ENCODE measurements around the gene OARD1.

Gene OARD1

DNA sequence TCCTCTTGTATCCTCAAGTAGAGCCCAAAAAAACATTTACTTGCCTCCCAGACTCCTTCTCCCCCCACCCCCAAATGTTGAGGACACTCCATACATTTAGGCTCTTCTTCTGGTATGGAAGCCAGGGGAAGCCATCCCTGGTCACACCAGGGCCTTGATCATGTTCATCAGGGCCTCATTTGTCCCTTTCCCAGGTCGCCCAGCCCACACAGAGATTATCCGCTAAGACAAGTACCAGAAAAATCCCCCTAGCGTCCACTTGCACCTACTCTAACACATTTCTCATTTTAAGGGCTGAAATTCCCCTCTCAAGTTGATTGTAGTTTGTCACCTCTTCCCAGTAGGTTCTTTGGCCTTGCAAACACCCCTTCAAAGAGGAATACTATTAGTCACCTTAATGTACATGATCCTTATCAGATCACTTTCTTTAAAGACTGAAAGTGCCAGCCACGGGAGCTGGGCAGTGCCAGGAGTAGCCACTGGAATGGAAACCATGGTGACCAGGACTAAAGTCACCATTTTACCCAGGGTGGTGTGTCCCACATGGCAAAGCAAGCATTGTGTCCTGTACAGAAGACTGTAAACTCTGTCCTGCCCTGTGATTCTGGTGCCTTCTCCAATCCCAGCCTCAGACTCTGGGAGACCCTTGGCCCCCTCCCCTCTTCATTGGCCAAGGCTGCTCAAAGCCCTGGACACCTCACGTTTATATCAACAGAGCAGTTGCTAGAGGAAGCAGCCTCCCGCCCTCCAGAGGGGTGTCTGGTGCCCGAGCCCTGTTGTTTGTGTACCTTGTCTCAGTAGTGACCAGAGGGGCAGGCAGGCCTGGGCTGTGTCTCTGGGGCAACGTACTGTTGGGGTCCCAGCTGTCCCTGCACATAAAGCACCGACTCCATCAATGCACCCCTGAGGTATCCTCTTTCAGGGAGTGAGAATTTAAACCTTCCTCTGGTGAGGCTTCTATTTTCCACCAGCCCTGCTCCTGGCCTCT lies 24.1 kb downstream of the OARD1 start:
- H3K27ac ChIP-seq (ENCODE audit: low read depth, low read length): no peak overlapping the region
- TF ChIP-seq, protein P1, sequence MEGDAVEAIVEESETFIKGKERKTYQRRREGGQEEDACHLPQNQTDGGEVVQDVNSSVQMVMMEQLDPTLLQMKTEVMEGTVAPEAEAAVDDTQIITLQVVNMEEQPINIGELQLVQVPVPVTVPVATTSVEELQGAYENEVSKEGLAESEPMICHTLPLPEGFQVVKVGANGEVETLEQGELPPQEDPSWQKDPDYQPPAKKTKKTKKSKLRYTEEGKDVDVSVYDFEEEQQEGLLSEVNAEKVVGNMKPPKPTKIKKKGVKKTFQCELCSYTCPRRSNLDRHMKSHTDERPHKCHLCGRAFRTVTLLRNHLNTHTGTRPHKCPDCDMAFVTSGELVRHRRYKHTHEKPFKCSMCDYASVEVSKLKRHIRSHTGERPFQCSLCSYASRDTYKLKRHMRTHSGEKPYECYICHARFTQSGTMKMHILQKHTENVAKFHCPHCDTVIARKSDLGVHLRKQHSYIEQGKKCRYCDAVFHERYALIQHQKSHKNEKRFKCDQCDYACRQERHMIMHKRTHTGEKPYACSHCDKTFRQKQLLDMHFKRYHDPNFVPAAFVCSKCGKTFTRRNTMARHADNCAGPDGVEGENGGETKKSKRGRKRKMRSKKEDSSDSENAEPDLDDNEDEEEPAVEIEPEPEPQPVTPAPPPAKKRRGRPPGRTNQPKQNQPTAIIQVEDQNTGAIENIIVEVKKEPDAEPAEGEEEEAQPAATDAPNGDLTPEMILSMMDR (IDR thresholded peaks at IDR 0.05; ENCODE audit: insufficient read depth, low read length, poor library complexity, severe bottlenecking): no peak
- TF ChIP-seq EZH2phosphoT487 (conservative IDR thresholded peaks at IDR 0.05; ENCODE audit: low read length): no peak
- no peak overlapping the region for H3K4me3 ChIP-seq (ENCODE audit: insufficient read depth, low read length, poor library complexity, severe bottlenecking)
- H2AFZ ChIP-seq (ENCODE audit: low read depth, low read length, severe bottlenecking): no peak overlapping the region
- H3K9me2 ChIP-seq (replicated peaks; ENCODE audit: insufficient read depth, low read length): no peaks in the 10 kb centered on the region
- H4K20me1 ChIP-seq (ENCODE audit: low read depth, low read length): no peaks in the 10 kb centered on the region
- H3K9me3 ChIP-seq (ENCODE audit: insufficient read depth, low read length): no peaks in the 10 kb centered on the region
- no peaks in the 10 kb centered on the region for H3F3A ChIP-seq (ENCODE audit: insufficient read depth)
- H3K79me2 ChIP-seq (ENCODE audit: insufficient read depth, low read length): no peaks in the 10 kb centered on the region
- no peaks in the 10 kb centered on the region for H3K27me3 ChIP-seq (ENCODE audit: low read length)
- no peaks in the 10 kb centered on the region for H3K36me3 ChIP-seq (ENCODE audit: low read length)
- no peak overlapping the region for H3K9ac ChIP-seq (ENCODE audit: low read length)
- H3K4me2 ChIP-seq (ENCODE audit: low read depth, low read length, poor library complexity, severe bottlenecking): no peak overlapping the region

DNA sequence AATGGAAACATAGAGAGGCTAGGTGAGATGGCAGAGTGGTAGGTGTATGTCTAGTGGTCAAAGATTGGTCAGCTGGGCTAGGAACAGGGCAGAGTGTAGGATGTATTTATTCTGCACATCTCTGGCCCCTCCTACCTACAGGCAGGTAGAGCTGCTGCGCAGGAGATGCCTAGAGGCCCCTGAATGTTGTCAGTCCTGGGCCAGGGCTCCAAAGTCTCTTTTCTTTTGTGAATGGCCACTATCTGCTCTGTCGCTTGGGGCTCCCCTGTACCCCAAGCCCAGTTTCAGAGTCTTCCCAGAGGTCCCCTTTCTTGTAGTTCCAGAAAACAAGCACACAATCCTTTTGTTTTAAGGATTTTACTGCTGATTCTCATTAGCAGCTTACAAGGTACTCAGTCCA lies 24.9 kb downstream of the OARD1 start:
- Histone ChIP-seq H3K4me3 (ENCODE audit: insufficient read depth, low read length, poor library complexity, severe bottlenecking) (no peak overlapping the region), H3K9ac (ENCODE audit: low read length) (no peak overlapping the region), H3K9me2 (replicated peaks; ENCODE audit: insufficient read depth, low read length) (no peaks in the 10 kb centered on the region), H3K36me3 (ENCODE audit: low read length) (no peaks in the 10 kb centered on the region), H3F3A (ENCODE audit: insufficient read depth) (no peaks in the 10 kb centered on the region), H3K79me2 (ENCODE audit: insufficient read depth, low read length) (no peaks in the 10 kb centered on the region), H3K9me3 (ENCODE audit: insufficient read depth, low read length) (no peaks in the 10 kb centered on the region), H3K4me2 (ENCODE audit: low read depth, low read length, poor library complexity, severe bottlenecking) (no peak overlapping the region), H3K27me3 (ENCODE audit: low read length) (no peaks in the 10 kb centered on the region), H3K27ac (ENCODE audit: low read depth, low read length) (no peak overlapping the region), H4K20me1 (ENCODE audit: low read depth, low read length) (no peaks in the 10 kb centered on the region), H2AFZ (ENCODE audit: low read depth, low read length, severe bottlenecking) (no peak overlapping the region)
- TF ChIP-seq EZH2phosphoT487 (conservative IDR thresholded peaks at IDR 0.05; ENCODE audit: low read length): no peak
- TF ChIP-seq, protein P1 (IDR thresholded peaks at IDR 0.05; ENCODE audit: insufficient read depth, low read length, poor library complexity, severe bottlenecking): no peak

DNA sequence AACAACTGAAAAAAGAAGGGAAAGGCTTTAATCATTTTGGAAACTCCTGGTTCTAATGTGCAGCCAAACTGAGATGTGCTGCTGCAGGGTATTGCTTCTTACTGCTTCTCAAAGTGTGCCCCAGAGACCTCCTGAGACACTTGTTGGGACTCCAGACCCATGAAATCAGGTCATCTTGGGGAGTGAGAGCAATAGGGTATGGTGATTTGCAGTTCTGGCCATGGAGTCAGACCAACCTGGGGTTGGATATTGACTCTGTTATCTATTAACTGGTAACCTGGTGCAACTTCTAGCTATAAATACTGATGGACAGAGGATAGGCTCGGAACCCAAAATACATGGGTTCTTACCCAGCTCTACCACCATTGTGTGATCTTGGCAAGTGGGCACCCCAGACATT lies 26.1 kb downstream of the OARD1 start:
- Histone ChIP-seq H3K9me2 (replicated peaks; ENCODE audit: insufficient read depth, low read length) (no peaks in the 10 kb centered on the region), H3K27ac (ENCODE audit: low read depth, low read length) (no peak overlapping the region), H3K36me3 (ENCODE audit: low read length) (no peaks in the 10 kb centered on the region), H3K79me2 (ENCODE audit: insufficient read depth, low read length) (no peaks in the 10 kb centered on the region), H3K4me3 (ENCODE audit: insufficient read depth, low read length, poor library complexity, severe bottlenecking) (no peak overlapping the region), H3K9ac (ENCODE audit: low read length) (no peak overlapping the region), H2AFZ (ENCODE audit: low read depth, low read length, severe bottlenecking) (no peak overlapping the region), H3F3A (ENCODE audit: insufficient read depth) (no peaks in the 10 kb centered on the region), H3K27me3 (ENCODE audit: low read length) (no peaks in the 10 kb centered on the region), H3K4me2 (ENCODE audit: low read depth, low read length, poor library complexity, severe bottlenecking) (no peak overlapping the region), H3K9me3 (ENCODE audit: insufficient read depth, low read length) (no peaks in the 10 kb centered on the region), H4K20me1 (ENCODE audit: low read depth, low read length) (no peaks in the 10 kb centered on the region)
- TF ChIP-seq EZH2phosphoT487 (conservative IDR thresholded peaks at IDR 0.05; ENCODE audit: low read length): no peak
- TF ChIP-seq, protein P1 (IDR thresholded peaks at IDR 0.05; ENCODE audit: insufficient read depth, low read length, poor library complexity, severe bottlenecking): no peak

All from SU-DHL-6 (cell line).